ENCODE measurements around the gene ATXN7L1. TPM values are rescaled to one million over a fixed set of nuclear protein-coding genes. Genes with fewer than 3 reads are reported as not detected.

The ATXN7L1 gene
- total RNA-seq, 1 donor from 2014 or later, result 16.2 TPM

GRCh38 chr7:105811189-105811847 lies 65.1 kb downstream of the ATXN7L1 start:
- Histone ChIP-seq H3K4me3 (no peak overlapping the region), H3K27me3 (no peaks in the 10 kb centered on the region), H3K36me3 (no peaks in the 10 kb centered on the region), H3K27ac (no peak overlapping the region), H3K9me3 (no peaks in the 10 kb centered on the region), H3K4me1 (peaks cover 28% of the 10 kb centered on the region)
- TF ChIP-seq POLR2AphosphoS5 (IDR thresholded peaks at IDR 0.05; ENCODE audit: insufficient read depth in 1 of 2, low read depth in 1 of 2) (no peak), POLR2A (IDR thresholded peaks at IDR 0.05) (no peak), CTCF (IDR thresholded peaks at IDR 0.05) (no peak)
- intact Hi-C loops (cut with DNase I), result no loop called here
- no peak for DNase-seq (ENCODE audit: extremely low spot score in 2 of 2)

GRCh38 chr7:105810556-105810955 lies 65.8 kb downstream of the ATXN7L1 start:
- H3K4me3 ChIP-seq, result no peak overlapping the region
- no peaks in the 10 kb centered on the region for H3K27me3 ChIP-seq
- intact Hi-C loops (cut with DNase I), result no loop called here
- no peaks in the 10 kb centered on the region for H3K36me3 ChIP-seq
- no peak overlapping the region for H3K27ac ChIP-seq
- TF ChIP-seq CTCF (IDR thresholded peaks at IDR 0.05) (no peak), POLR2AphosphoS5 (IDR thresholded peaks at IDR 0.05; ENCODE audit: insufficient read depth in 1 of 2, low read depth in 1 of 2) (no peak), POLR2A (IDR thresholded peaks at IDR 0.05) (no peak)
- DNase-seq (ENCODE audit: extremely low spot score in 2 of 2), result no peak
- no peaks in the 10 kb centered on the region for H3K9me3 ChIP-seq
- H3K4me1 ChIP-seq, result peaks cover 28% of the 10 kb centered on the region

GRCh38 chr7:105808703-105809590 lies 67.5 kb downstream of the ATXN7L1 start:
- Histone ChIP-seq H3K9me3 (no peaks in the 10 kb centered on the region), H3K27ac (no peak overlapping the region), H3K4me3 (no peak overlapping the region), H3K27me3 (no peaks in the 10 kb centered on the region), H3K36me3 (no peaks in the 10 kb centered on the region), H3K4me1 (peaks cover 21% of the 10 kb centered on the region)
- intact Hi-C loops (cut with DNase I), result no loop called here
- DNase-seq (ENCODE audit: extremely low spot score in 2 of 2), result no peak
- TF ChIP-seq CTCF (IDR thresholded peaks at IDR 0.05) (no peak), POLR2A (IDR thresholded peaks at IDR 0.05) (no peak), POLR2AphosphoS5 (IDR thresholded peaks at IDR 0.05; ENCODE audit: insufficient read depth in 1 of 2, low read depth in 1 of 2) (no peak)

GRCh38 chr7:105808209-105808608 lies 68.2 kb downstream of the ATXN7L1 start:
- DNase-seq (ENCODE audit: extremely low spot score in 2 of 2), result no peak
- Histone ChIP-seq H3K36me3 (no peaks in the 10 kb centered on the region), H3K27ac (no peak overlapping the region), H3K27me3 (no peaks in the 10 kb centered on the region), H3K4me1 (peaks cover 21% of the 10 kb centered on the region), H3K4me3 (no peak overlapping the region), H3K9me3 (no peaks in the 10 kb centered on the region)
- intact Hi-C loops (cut with DNase I), result no loop called here
- no peak for TF ChIP-seq POLR2AphosphoS5 (IDR thresholded peaks at IDR 0.05; ENCODE audit: insufficient read depth in 1 of 2, low read depth in 1 of 2)
- no peak for TF ChIP-seq CTCF (IDR thresholded peaks at IDR 0.05)
- TF ChIP-seq POLR2A (IDR thresholded peaks at IDR 0.05), result no peak

GRCh38 chr7:105807448-105807762 lies 69.0 kb downstream of the ATXN7L1 start:
- no peak overlapping the region for H3K27ac ChIP-seq
- no peak for DNase-seq (ENCODE audit: extremely low spot score in 2 of 2)
- intact Hi-C loops (cut with DNase I), result no loop called here
- H3K9me3 ChIP-seq, result no peaks in the 10 kb centered on the region
- no peaks in the 10 kb centered on the region for H3K27me3 ChIP-seq
- no peak overlapping the region for H3K4me3 ChIP-seq
- H3K4me1 ChIP-seq, result peaks cover 21% of the 10 kb centered on the region
- no peak for TF ChIP-seq CTCF (IDR thresholded peaks at IDR 0.05)
- no peak for TF ChIP-seq POLR2A (IDR thresholded peaks at IDR 0.05)
- no peak for TF ChIP-seq POLR2AphosphoS5 (IDR thresholded peaks at IDR 0.05; ENCODE audit: insufficient read depth in 1 of 2, low read depth in 1 of 2)
- no peaks in the 10 kb centered on the region for H3K36me3 ChIP-seq
